ENCODE measurements around the gene TECPR2. TPM values are rescaled to one million over a fixed set of nuclear protein-coding genes. Genes with fewer than 3 reads are reported as not detected.

The TECPR2 gene
- total RNA-seq, 1 experiment from 2014 or later = 12.2 TPM

GRCh38 chr14:102378830-102379229 is 16.1 kb downstream of the TECPR2 start:
- POLR2A ChIA-PET = no interaction called here

DNA sequence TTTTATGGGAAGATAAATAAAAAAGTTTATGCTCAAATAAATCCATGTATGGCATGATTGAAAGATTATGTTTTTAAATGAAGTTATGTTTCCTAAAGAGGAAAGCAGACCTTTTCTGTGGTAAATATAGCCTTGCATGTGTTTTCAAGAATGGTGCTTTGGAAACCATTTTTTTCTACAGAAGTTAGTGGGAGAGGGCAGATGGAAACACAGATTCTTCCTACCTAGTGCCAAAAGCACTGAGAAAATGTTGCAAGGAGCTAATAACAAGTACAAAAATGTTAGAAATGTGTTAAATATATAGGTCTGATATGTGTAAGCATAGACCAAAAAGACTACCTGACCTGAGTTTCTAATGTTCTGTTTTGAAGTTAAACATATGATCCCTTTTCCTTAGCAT is 24.3 kb downstream of the TECPR2 start:
- no peaks in the 10 kb centered on the region for H3K36me3 ChIP-seq (ENCODE audit: control insufficient read depth in 1 of 2, insufficient read depth in 2 of 2, low read length in 2 of 2)
- no peak for TF ChIP-seq CTCF (IDR thresholded peaks at IDR 0.05 in 2 of 3, conservative IDR thresholded peaks at IDR 0.05 in 1 of 3; ENCODE audit: borderline replicate concordance in 1 of 3, insufficient read depth in 1 of 3, low read depth in 2 of 3, low read length in 2 of 3)
- no peak for TF ChIP-seq EZH2phosphoT487 (IDR thresholded peaks at IDR 0.05; ENCODE audit: borderline replicate concordance)
- no peak for TF ChIP-seq SP1 (IDR thresholded peaks at IDR 0.05; ENCODE audit: low read depth)
- ChIA-PET RAD21 (ENCODE audit: low non-redundant PET in 1 of 2, low total read pairs in 2 of 2, uncharacterized antibody in 2 of 2, unreplicated experiment in 2 of 2) (no interaction called here), CTCF (no interaction called here), POLR2A (no interaction called here)
- no peak overlapping the region for H3K9ac ChIP-seq (ENCODE audit: low read length)
- no peak overlapping the region for H2AFZ ChIP-seq (ENCODE audit: low read depth, low read length, poor library complexity, severe bottlenecking)
- no peak overlapping the region for H3K4me3 ChIP-seq (replicated peaks in 1 of 2; ENCODE audit: low read depth in 1 of 2, low read length in 2 of 2)
- H3K27ac ChIP-seq (ENCODE audit: low read depth, low read length) = no peak overlapping the region
- H3K4me2 ChIP-seq (ENCODE audit: low read length) = no peak overlapping the region
- H3K9me2 ChIP-seq (ENCODE audit: insufficient read depth) = no peaks in the 10 kb centered on the region
- BruUV-seq (replicated peaks) = no TSS peak
- no peaks in the 10 kb centered on the region for H3K9me3 ChIP-seq (ENCODE audit: control insufficient read depth in 1 of 2, insufficient read depth in 1 of 2, low read depth in 1 of 2, low read length in 2 of 2)
- ATAC-seq (no peak), DNase-seq (ENCODE audit: low read depth, low spot score) (no peak)
- intact Hi-C loops (cut with micrococcal nuclease) = no loop called here
- no peaks in the 10 kb centered on the region for H3K4me1 ChIP-seq (ENCODE audit: control insufficient read depth in 1 of 2, insufficient read depth in 2 of 2, low read length in 2 of 2)
- H4K20me1 ChIP-seq (ENCODE audit: insufficient read depth) = no peaks in the 10 kb centered on the region
- H3K27me3 ChIP-seq (ENCODE audit: insufficient read depth, low read length) = no peaks in the 10 kb centered on the region
- H3K79me2 ChIP-seq (ENCODE audit: insufficient read depth, low read length) = no peaks in the 10 kb centered on the region

More at GRCh38 chr14:102378830-102379229, 16.1 kb downstream of the TECPR2 start:
- intact Hi-C loops (cut with micrococcal nuclease) = no loop called here
- DNase-seq (ENCODE audit: low read depth, low spot score) (no peak), ATAC-seq (no peak)
- no peak overlapping the region for H2AFZ ChIP-seq (ENCODE audit: low read depth, low read length, poor library complexity, severe bottlenecking)
- H3K79me2 ChIP-seq (ENCODE audit: insufficient read depth, low read length) = no peaks in the 10 kb centered on the region
- H3K4me3 ChIP-seq (replicated peaks in 1 of 2; ENCODE audit: low read depth in 1 of 2, low read length in 2 of 2) = no peak overlapping the region
- ChIA-PET RAD21 (ENCODE audit: low non-redundant PET in 1 of 2, low total read pairs in 2 of 2, uncharacterized antibody in 2 of 2, unreplicated experiment in 2 of 2) (no interaction called here), CTCF (no interaction called here)
- no peaks in the 10 kb centered on the region for H3K9me3 ChIP-seq (ENCODE audit: control insufficient read depth in 1 of 2, insufficient read depth in 1 of 2, low read depth in 1 of 2, low read length in 2 of 2)
- no peak overlapping the region for H3K9ac ChIP-seq (ENCODE audit: low read length)
- TF ChIP-seq SRF (IDR thresholded peaks at IDR 0.05; ENCODE audit: low read depth) (no peak), SIN3A (IDR thresholded peaks at IDR 0.05; ENCODE audit: low read depth) (no peak), POLR2A (IDR thresholded peaks at IDR 0.05; ENCODE audit: borderline replicate concordance, extremely low read depth, insufficient read depth, insufficient read length) (no peak), TCF7L2 (IDR thresholded peaks at IDR 0.05; ENCODE audit: borderline replicate concordance, extremely low read depth, insufficient read depth, insufficient read length) (no peak), ELF1 (IDR thresholded peaks at IDR 0.05; ENCODE audit: borderline replicate concordance, low read depth) (no peak)
- TF ChIP-seq, protein P1, sequence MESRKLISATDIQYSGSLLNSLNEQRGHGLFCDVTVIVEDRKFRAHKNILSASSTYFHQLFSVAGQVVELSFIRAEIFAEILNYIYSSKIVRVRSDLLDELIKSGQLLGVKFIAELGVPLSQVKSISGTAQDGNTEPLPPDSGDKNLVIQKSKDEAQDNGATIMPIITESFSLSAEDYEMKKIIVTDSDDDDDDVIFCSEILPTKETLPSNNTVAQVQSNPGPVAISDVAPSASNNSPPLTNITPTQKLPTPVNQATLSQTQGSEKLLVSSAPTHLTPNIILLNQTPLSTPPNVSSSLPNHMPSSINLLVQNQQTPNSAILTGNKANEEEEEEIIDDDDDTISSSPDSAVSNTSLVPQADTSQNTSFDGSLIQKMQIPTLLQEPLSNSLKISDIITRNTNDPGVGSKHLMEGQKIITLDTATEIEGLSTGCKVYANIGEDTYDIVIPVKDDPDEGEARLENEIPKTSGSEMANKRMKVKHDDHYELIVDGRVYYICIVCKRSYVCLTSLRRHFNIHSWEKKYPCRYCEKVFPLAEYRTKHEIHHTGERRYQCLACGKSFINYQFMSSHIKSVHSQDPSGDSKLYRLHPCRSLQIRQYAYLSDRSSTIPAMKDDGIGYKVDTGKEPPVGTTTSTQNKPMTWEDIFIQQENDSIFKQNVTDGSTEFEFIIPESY (IDR thresholded peaks at IDR 0.05; ENCODE audit: extremely low read depth, insufficient replicate concordance, low read length) = no peak
- no peaks in the 10 kb centered on the region for H3K27me3 ChIP-seq (ENCODE audit: insufficient read depth, low read length)
- no peaks in the 10 kb centered on the region for H3K4me1 ChIP-seq (ENCODE audit: control insufficient read depth in 1 of 2, insufficient read depth in 2 of 2, low read length in 2 of 2)
- H3K4me2 ChIP-seq (ENCODE audit: low read length) = no peak overlapping the region
- H3K27ac ChIP-seq (ENCODE audit: low read depth, low read length) = no peak overlapping the region
- no TSS peak for BruUV-seq (replicated peaks)
- H4K20me1 ChIP-seq (ENCODE audit: insufficient read depth) = no peaks in the 10 kb centered on the region
- H3K9me2 ChIP-seq (ENCODE audit: insufficient read depth) = no peaks in the 10 kb centered on the region
- H3K36me3 ChIP-seq (ENCODE audit: control insufficient read depth in 1 of 2, insufficient read depth in 2 of 2, low read length in 2 of 2) = no peaks in the 10 kb centered on the region
